HUES6 (cell line): Measurements from ENCODE around the gene NRSN1.
"Not testable (repeated sequence)": the region's sequence is repeated elsewhere in the genome, so short reads cannot be mapped to it uniquely, and the experiment has no call there.

ENCODE experiments used
- H3K27ac ChIP-seq: 2 replicates; pipeline ENCODE4 v1.7.0; 2013; ENCODE audit warnings: low read depth, mild to moderate bottlenecking, low read length, inconsistent platforms
- H3K27me3 ChIP-seq: 2 replicates; pipeline ENCODE4 v1.6.1; 2013; ENCODE audit warnings: low read length; ENCODE audit not compliant: control insufficient read depth, insufficient read depth
- H3K36me3 ChIP-seq: 2 replicates; pipeline ENCODE4 v1.6.1; 2013; ENCODE audit warnings: low read length; ENCODE audit not compliant: control insufficient read depth, insufficient read depth
- H3K4me1 ChIP-seq: 2 replicates; pipeline ENCODE4 v1.6.1; 2013; ENCODE audit warnings: low read length; ENCODE audit not compliant: control insufficient read depth, insufficient read depth
- H3K4me3 ChIP-seq: 2 replicates; pipeline ENCODE4 v1.5.1; 2013; ENCODE audit warnings: low read depth, low read length
- H3K9ac ChIP-seq: one replicate; pipeline ENCODE4 v1.6.1; 2013; ENCODE audit warnings: mild to moderate bottlenecking, low read length
- H3K9me3 ChIP-seq: 2 replicates; pipeline ENCODE4 v1.6.1; 2013; ENCODE audit warnings: low read depth, low read length; ENCODE audit not compliant: control insufficient read depth, insufficient read depth

Gene NRSN1

GRCh38 chr6:24139639-24140038 lies 13.6 kb downstream of the NRSN1 start:
- no peak overlapping the region for H3K4me3 ChIP-seq
- no peaks in the 10 kb centered on the region for H3K9me3 ChIP-seq
- H3K27ac ChIP-seq, result no peak overlapping the region
- H3K4me1 ChIP-seq, result no peaks in the 10 kb centered on the region
- no peaks in the 10 kb centered on the region for H3K36me3 ChIP-seq
- H3K9ac ChIP-seq, result no peak overlapping the region
- peaks cover 7% of the 10 kb centered on the region; the same call in 1 of the 2 replicates for H3K27me3 ChIP-seq

DNA sequence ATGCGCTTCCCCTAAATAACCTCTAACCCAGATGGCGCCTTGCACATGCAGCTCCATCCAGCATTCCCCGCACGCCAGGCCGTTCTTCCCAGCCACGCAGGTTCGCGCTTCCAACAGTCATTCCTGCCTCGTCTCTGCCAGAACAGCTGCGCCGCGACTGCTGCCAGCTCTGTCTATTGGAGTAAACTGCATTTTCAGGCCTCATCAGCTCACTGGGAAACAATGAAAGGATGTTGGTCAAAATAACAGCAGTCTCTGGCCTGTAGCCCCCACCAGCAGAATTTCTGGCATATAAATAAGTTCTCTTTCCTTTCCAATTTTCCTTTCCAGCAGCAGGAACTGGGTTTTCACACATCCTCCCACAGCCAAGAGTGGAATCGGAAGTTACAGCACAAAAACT lies 14.6 kb downstream of the NRSN1 start:
- peaks cover 7% of the 10 kb centered on the region; the same call in 1 of the 2 replicates for H3K27me3 ChIP-seq
- no peak overlapping the region for H3K4me3 ChIP-seq
- no peak overlapping the region for H3K9ac ChIP-seq
- H3K36me3 ChIP-seq, result no peaks in the 10 kb centered on the region
- H3K4me1 ChIP-seq, result no peaks in the 10 kb centered on the region
- no peak overlapping the region for H3K27ac ChIP-seq
- H3K9me3 ChIP-seq, result no peaks in the 10 kb centered on the region

DNA sequence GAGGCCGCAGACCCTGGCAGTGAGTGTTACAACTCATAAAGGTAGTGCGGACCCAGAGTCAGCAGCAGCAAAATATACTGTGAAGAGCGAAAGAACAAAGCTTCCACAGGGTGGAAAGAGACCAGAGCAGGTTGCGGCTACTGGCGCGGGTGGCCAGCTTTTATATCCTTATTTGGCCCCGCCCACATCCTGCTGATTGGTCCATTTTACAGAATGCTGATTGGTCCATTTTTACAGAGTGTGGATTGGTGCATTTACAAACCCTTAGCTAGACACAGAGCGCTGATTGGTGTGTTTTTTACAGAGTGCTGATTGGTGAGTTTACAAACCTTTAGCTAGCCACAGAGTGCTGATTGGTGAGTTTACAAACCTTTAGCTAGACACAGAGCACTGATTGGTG lies 16.7 kb downstream of the NRSN1 start:
- not testable (repeated sequence) for H3K4me1 ChIP-seq, H3K9me3 ChIP-seq, H3K27ac ChIP-seq, H3K36me3 ChIP-seq, H3K27me3 ChIP-seq, H3K9ac ChIP-seq, H3K4me3 ChIP-seq

DNA sequence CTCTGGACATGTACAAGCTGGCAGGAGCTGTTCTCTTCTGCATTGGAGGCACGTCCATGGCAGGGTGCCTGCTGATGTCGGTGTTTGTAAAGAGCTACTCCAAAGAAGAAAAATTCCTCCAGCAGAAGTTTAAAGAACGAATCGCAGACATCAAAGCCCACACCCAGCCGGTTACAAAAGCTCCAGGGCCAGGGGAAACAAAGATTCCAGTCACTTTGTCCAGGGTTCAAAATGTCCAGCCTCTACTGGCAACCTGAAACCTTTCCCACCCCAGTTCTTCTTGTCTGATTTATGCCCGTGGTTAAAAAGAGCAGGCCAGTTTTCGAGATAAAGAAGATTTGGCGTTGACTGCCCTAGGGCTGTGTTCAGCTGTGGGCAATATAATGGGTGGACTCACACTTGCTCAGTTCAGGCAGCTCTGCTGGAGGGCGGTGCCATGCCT lies 19.7 kb downstream of the NRSN1 start:
- H3K27me3 ChIP-seq, result no peaks in the 10 kb centered on the region; the same call in 1 of the 2 replicates
- H3K36me3 ChIP-seq, result no peaks in the 10 kb centered on the region
- H3K9ac ChIP-seq, result no peak overlapping the region
- H3K4me3 ChIP-seq, result no peak overlapping the region
- H3K27ac ChIP-seq, result no peak overlapping the region
- no peaks in the 10 kb centered on the region for H3K4me1 ChIP-seq
- no peaks in the 10 kb centered on the region for H3K9me3 ChIP-seq

DNA sequence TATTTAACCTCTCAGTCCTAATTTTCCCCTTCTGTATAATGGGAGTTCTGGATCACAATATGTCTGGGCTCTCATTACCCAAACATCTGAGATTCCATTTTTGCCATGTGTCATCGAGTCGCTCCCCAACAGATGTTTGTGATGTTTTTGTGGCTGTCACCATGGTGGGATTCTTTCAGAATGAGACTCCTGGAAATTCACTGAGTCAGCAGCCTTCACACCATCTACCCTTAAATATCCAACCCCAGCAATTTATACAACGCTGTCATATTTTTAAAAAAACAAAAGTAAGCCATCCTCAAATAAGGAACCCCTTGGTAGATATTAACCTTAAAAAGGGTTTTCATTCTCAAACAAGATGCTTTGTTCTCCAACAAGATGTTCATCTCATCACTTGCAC lies 20.9 kb downstream of the NRSN1 start:
- Histone ChIP-seq H3K9ac (no peak overlapping the region), H3K4me1 (no peaks in the 10 kb centered on the region), H3K9me3 (no peaks in the 10 kb centered on the region), H3K36me3 (no peaks in the 10 kb centered on the region), H3K27ac (no peak overlapping the region), H3K4me3 (no peak overlapping the region), H3K27me3 (no peaks in the 10 kb centered on the region)

- no peak overlapping the region for H3K4me3 ChIP-seq
- H3K27me3 ChIP-seq, result no peaks in the 10 kb centered on the region
- H3K4me1 ChIP-seq, result no peaks in the 10 kb centered on the region
- H3K27ac ChIP-seq, result no peak overlapping the region
- no peaks in the 10 kb centered on the region for H3K9me3 ChIP-seq
- H3K36me3 ChIP-seq, result no peaks in the 10 kb centered on the region
- H3K9ac ChIP-seq, result no peak overlapping the region
Measured at GRCh38 chr6:24147511-24148153, 21.6 kb downstream of the NRSN1 start.

DNA sequence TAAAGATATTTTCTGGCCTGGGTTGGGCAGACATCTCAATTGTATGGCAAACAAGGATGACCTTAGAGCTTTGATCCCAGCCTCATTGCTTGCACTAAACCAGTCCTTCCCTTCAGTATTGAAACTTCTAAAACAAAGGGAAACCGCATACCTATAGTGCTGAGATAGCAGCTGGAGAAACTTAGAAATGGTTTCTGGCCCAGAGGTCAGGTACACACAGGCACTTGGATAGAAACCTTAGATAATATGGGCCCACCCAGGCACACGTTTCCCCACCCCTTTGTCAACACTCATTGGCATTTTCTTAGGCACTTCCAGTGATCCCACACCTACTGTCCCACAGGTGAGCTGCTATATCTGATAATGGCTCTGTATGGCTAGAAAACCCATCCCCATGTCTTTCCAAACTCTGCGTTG lies 22.1 kb downstream of the NRSN1 start:
- Histone ChIP-seq H3K4me3 (no peak overlapping the region), H3K9me3 (no peaks in the 10 kb centered on the region), H3K27me3 (no peaks in the 10 kb centered on the region), H3K36me3 (no peaks in the 10 kb centered on the region), H3K27ac (no peak overlapping the region), H3K4me1 (no peaks in the 10 kb centered on the region), H3K9ac (no peak overlapping the region)

DNA sequence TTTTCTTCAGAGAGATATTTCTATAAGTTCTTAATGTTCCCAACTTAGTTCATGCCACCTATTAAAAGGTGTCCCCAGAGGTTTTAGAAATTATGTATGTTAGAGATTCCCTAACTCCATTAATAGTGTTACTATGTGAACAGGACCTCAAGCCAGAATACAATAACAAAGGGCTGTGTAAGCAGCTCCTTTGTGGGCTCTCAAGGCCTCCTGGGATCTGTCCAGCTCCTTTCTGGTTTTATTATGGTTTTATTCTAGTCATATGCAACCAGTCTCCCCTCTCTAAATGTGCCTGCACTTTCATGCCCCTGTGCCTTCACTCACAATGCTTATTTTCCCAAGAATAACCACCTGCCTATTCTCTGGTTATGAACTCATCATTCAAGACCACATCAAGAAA lies 22.7 kb downstream of the NRSN1 start:
- Histone ChIP-seq H3K9ac (no peak overlapping the region), H3K27me3 (no peaks in the 10 kb centered on the region), H3K4me3 (no peak overlapping the region), H3K36me3 (no peaks in the 10 kb centered on the region), H3K4me1 (no peaks in the 10 kb centered on the region), H3K9me3 (no peaks in the 10 kb centered on the region), H3K27ac (no peak overlapping the region)

GRCh38 chr6:24149296-24149695 lies 23.3 kb downstream of the NRSN1 start:
- Histone ChIP-seq H3K36me3 (no peaks in the 10 kb centered on the region), H3K9me3 (no peaks in the 10 kb centered on the region), H3K27me3 (no peaks in the 10 kb centered on the region), H3K9ac (no peak overlapping the region), H3K4me3 (no peak overlapping the region), H3K27ac (no peak overlapping the region), H3K4me1 (no peaks in the 10 kb centered on the region)

DNA sequence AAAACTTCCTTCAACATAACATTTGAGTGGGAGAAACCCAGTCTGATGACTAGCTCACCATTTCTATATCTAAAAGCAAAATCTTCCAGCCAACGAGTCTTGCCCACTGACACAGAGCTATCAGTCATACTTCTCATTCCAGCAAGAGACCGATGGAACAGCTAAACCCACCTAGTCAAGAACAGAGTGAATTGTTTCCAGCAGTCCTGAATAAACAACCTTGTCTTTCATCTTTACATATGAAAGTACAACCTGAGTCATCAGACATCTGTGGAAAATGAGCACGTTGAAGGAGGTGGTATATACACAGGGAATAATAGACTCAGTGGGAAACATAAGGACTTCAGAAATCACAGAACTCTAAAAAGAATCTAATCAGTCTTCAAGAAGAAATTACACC lies 23.8 kb downstream of the NRSN1 start:
- no peak overlapping the region for H3K4me3 ChIP-seq
- no peaks in the 10 kb centered on the region for H3K27me3 ChIP-seq

DNA sequence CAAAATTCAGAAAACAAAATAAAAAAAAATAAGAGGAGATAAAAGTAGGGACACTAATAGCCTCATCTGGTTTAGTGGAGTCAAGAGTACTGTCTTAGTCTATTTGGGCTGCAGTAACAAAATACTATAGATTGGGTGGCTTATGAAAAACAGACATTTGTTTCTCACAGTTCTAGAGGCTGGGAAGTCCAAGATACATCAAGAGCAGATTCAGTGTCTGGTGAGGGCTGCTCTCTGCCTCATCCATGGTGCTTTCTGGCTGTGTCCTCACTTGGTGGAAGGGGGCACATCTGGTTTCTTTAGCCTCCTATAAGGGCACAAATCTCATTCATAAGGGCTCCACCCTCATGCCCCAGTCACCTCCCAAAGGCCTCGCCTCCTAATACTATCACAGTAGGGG lies 26.0 kb downstream of the NRSN1 start:
- Histone ChIP-seq H3K9ac (no peak overlapping the region), H3K27me3 (no peaks in the 10 kb centered on the region), H3K4me3 (no peak overlapping the region), H3K27ac (no peak overlapping the region), H3K36me3 (no peaks in the 10 kb centered on the region), H3K4me1 (no peaks in the 10 kb centered on the region), H3K9me3 (no peaks in the 10 kb centered on the region)

More for the DNA sequence above, 23.8 kb downstream of the NRSN1 start:
- H3K9me3 ChIP-seq, result no peaks in the 10 kb centered on the region
- H3K4me1 ChIP-seq, result no peaks in the 10 kb centered on the region
- no peaks in the 10 kb centered on the region for H3K36me3 ChIP-seq
- no peak overlapping the region for H3K9ac ChIP-seq
- no peak overlapping the region for H3K27ac ChIP-seq

GRCh38 chr6:24154121-24154520 lies 28.1 kb downstream of the NRSN1 start:
- Histone ChIP-seq H3K9ac (no peak overlapping the region), H3K9me3 (no peaks in the 10 kb centered on the region), H3K27ac (no peak overlapping the region), H3K36me3 (no peaks in the 10 kb centered on the region), H3K4me3 (no peak overlapping the region), H3K4me1 (no peaks in the 10 kb centered on the region), H3K27me3 (no peaks in the 10 kb centered on the region)
